Panc1 (cell line): ENCODE results near the gene ANKRD18B. TPM values are rescaled to one million over a fixed set of nuclear protein-coding genes. Genes with fewer than 3 reads are reported as not detected.
"Not testable (repeated sequence)": the region's sequence is repeated elsewhere in the genome, so short reads cannot be mapped to it uniquely, and the experiment has no call there.

Experiments used
- ATAC-seq: fragments of 200-7000 bp; cut with Tn5 transposase; 2 replicates; pipeline ENCODE4 v1.9.1; 2020; ENCODE audit warnings: mild to moderate bottlenecking, moderate library complexity
- BruUV-seq: library from RNA; stranded (reverse); fragments of 400-500 nt; replicated peaks from 2 replicates; lab custom pipeline; 2021; lab: Mats Ljungman, UMichigan
- CTCF ChIA-PET: fragments of 300-600 bp; sonication (Branson Sonifier 250); formaldehyde crosslinking; loops from one replicate; lab custom pipeline; 2022; ENCODE audit warnings: antibody characterized with exemption; lab: Charles Lee
- POLR2A ChIA-PET: fragments of 300-600 bp; sonication (Branson Sonifier 250); formaldehyde crosslinking; loops from one replicate; lab custom pipeline; 2022; ENCODE audit warnings: antibody characterized with exemption; lab: Charles Lee
- DNase-seq: peaks from one replicate; pipeline ENCODE4 v3.0.0-alpha.2; 2010; ENCODE audit warnings: low read depth, low spot score
- H3K27ac ChIP-seq: 2 replicates; pipeline ENCODE4 v1.5.1; 2011; ENCODE audit warnings: mild to moderate bottlenecking, low read length, inconsistent platforms
- H3K27me3 ChIP-seq: fragments of 200-500 bp; sonication (Bioruptor generic); 2 replicates; pipeline ENCODE4 v1.6.0; 2014; ENCODE audit warnings: low read length, inconsistent platforms; ENCODE audit not compliant: control insufficient read depth, insufficient read depth
- H3K36me3 ChIP-seq: fragments of 200-500 bp; sonication (Bioruptor generic); 2 replicates; pipeline ENCODE4 v1.5.1; 2014; ENCODE audit warnings: inconsistent platforms, mild to moderate bottlenecking, low read length, moderate library complexity; ENCODE audit not compliant: control insufficient read depth, insufficient read depth
- H3K4me1 ChIP-seq: 2 replicates; pipeline ENCODE4 v1.5.1; 2011; ENCODE audit warnings: inconsistent platforms, mild to moderate bottlenecking, low read length, moderate library complexity; ENCODE audit not compliant: control insufficient read depth, insufficient read depth
- H3K4me3 ChIP-seq, 2 experiments: 2 replicates each; pipeline ENCODE4 v1.5.1; 2011 to 2012; ENCODE audit warnings: low read depth in 2 of 2, low read length in 2 of 2, mild to moderate bottlenecking in 2 of 2, inconsistent platforms in 1 of 2, moderate library complexity in 1 of 2
- H3K9me3 ChIP-seq: fragments of 200-500 bp; sonication (Bioruptor generic); 2 replicates; pipeline ENCODE4 v1.5.1; 2014; ENCODE audit warnings: low read depth, mild to moderate bottlenecking, inconsistent platforms, low read length, moderate library complexity; ENCODE audit not compliant: control insufficient read depth, insufficient read depth
- in situ Hi-C: cut with HindIII; loops from 2 replicates; pipeline ENCODE4 v1.10.0; 2016; ENCODE audit warnings: low sequenced_read_pairs, low pct_unique_long_range_greater_than_20kb
- intact Hi-C: fragments of 100-400 bp; cut with micrococcal nuclease; formaldehyde crosslinking; loops from one replicate; pipeline ENCODE4 v1.10.0; 2022; ENCODE audit not compliant: unreplicated experiment
- total RNA-seq: library from RNA; stranded (reverse); gene quantifications from one replicate; pipeline ENCODE4 v1.2.1, GENCODE V29; 2021; ENCODE audit not compliant: unreplicated experiment

ANKRD18B gene
- total RNA-seq, 1 experiment from 2014 or later = 7.3 TPM

DNA sequence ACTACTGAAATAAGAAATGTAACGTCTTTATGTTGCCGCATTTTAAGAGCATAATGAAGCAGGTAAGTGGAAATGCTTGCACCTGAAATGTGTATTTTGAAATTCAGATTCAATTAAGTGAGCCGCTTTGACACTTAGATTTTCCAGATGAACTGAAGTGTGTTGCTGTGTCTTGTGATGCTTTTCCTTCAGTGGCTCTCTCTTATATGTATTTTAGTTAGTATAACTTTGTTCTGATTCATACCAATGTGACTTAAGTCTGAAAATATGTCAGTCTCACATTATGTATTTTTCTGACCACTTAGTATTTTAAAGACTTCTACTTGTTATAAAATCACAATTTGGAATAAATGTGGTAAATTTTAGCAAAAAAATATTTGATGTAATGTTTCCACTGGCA lies 25.4 kb downstream of the ANKRD18B start:
- H3K4me1 ChIP-seq, DNase-seq, in situ Hi-C loops, H3K9me3 ChIP-seq, CTCF ChIA-PET, H3K27ac ChIP-seq, H3K4me3 ChIP-seq, intact Hi-C loops, POLR2A ChIA-PET, BruUV-seq, H3K36me3 ChIP-seq, H3K27me3 ChIP-seq, ATAC-seq: not testable (repeated sequence)

DNA sequence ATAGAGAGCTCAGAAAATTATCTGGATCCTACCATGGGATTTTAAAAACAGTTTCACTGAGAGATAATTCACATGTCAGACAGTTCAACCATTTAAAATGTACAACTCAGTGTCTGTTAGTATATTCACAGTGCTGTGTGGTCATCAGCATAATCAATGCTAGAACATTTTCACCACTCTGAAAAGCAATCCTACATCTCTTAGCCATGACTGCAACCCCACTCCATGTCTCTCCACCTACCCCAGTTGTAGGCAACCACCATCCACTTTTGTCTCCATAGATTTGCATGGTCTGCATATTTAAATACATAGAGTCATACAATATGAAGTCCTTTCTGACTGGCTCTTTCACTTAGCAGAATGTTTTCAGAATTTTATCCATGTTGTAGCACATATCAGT lies 27.1 kb downstream of the ANKRD18B start:
- H3K4me1 ChIP-seq, intact Hi-C loops, H3K9me3 ChIP-seq, ATAC-seq, H3K36me3 ChIP-seq, H3K27ac ChIP-seq, CTCF ChIA-PET, POLR2A ChIA-PET, DNase-seq, H3K4me3 ChIP-seq, in situ Hi-C loops, BruUV-seq, H3K27me3 ChIP-seq: not testable (repeated sequence)

- H3K4me1 ChIP-seq, CTCF ChIA-PET, H3K27ac ChIP-seq, H3K27me3 ChIP-seq, ATAC-seq, intact Hi-C loops, in situ Hi-C loops, DNase-seq, BruUV-seq, H3K9me3 ChIP-seq, H3K36me3 ChIP-seq, POLR2A ChIA-PET, H3K4me3 ChIP-seq: not testable (repeated sequence)
Measured at GRCh38 chr9:33552315-33552725, 28.3 kb downstream of the ANKRD18B start.

- ATAC-seq, H3K27ac ChIP-seq, BruUV-seq, POLR2A ChIA-PET, H3K4me1 ChIP-seq, H3K9me3 ChIP-seq, CTCF ChIA-PET, DNase-seq, H3K27me3 ChIP-seq, intact Hi-C loops, H3K36me3 ChIP-seq, H3K4me3 ChIP-seq, in situ Hi-C loops: not testable (repeated sequence)
Measured at GRCh38 chr9:33560217-33560616, 36.2 kb downstream of the ANKRD18B start.

GRCh38 chr9:33562196-33562595 lies 38.1 kb downstream of the ANKRD18B start:
- CTCF ChIA-PET, H3K4me3 ChIP-seq, ATAC-seq, in situ Hi-C loops, H3K9me3 ChIP-seq, H3K27me3 ChIP-seq, H3K4me1 ChIP-seq, POLR2A ChIA-PET, BruUV-seq, intact Hi-C loops, H3K27ac ChIP-seq, DNase-seq, H3K36me3 ChIP-seq: not testable (repeated sequence)

GRCh38 chr9:33567776-33568175 lies 43.7 kb downstream of the ANKRD18B start:
- H3K27ac ChIP-seq, H3K36me3 ChIP-seq, in situ Hi-C loops, intact Hi-C loops, H3K4me3 ChIP-seq, CTCF ChIA-PET, DNase-seq, H3K9me3 ChIP-seq, H3K4me1 ChIP-seq, ATAC-seq, BruUV-seq, H3K27me3 ChIP-seq, POLR2A ChIA-PET: not testable (repeated sequence)

GRCh38 chr9:33577786-33578185 lies 53.7 kb downstream of the ANKRD18B start:
- in situ Hi-C loops, BruUV-seq, H3K4me1 ChIP-seq, ATAC-seq, intact Hi-C loops, H3K27ac ChIP-seq, H3K36me3 ChIP-seq, DNase-seq, H3K27me3 ChIP-seq, H3K4me3 ChIP-seq, CTCF ChIA-PET, H3K9me3 ChIP-seq, POLR2A ChIA-PET: not testable (repeated sequence)

GRCh38 chr9:33579996-33580395 lies 55.9 kb downstream of the ANKRD18B start:
- POLR2A ChIA-PET, H3K4me3 ChIP-seq, H3K27ac ChIP-seq, intact Hi-C loops, H3K9me3 ChIP-seq, in situ Hi-C loops, DNase-seq, H3K27me3 ChIP-seq, H3K36me3 ChIP-seq, CTCF ChIA-PET, BruUV-seq, ATAC-seq, H3K4me1 ChIP-seq: not testable (repeated sequence)
